Posterior vena cava (tissue), 2 donors: Measurements from ENCODE around the gene DCUN1D3. TPM values are rescaled to one million over a fixed set of nuclear protein-coding genes. Genes with fewer than 3 reads are reported as not detected.
"Not testable (repeated sequence)": the region's sequence is repeated elsewhere in the genome, so short reads cannot be mapped to it uniquely, and the experiment has no call there.

Experiments used
- DNase-seq: peaks from one replicate; pipeline ENCODE4 v3.0.0-alpha.2; 2020; ENCODE audit warnings: low spot score
- intact Hi-C, 2 donors: fragments of 100-400 bp; cut with DNase I; formaldehyde crosslinking; loops; one replicate each; pipeline versions ENCODE4 v1.14.1 to v1.14.2; 2022 to 2023
- total RNA-seq, 2 donors: library from RNA; stranded (reverse); fragmentation: NEBNext Ultra II Directional; extraction: Animal tissue kit (Norgen Biotek cat#: 25700); gene quantifications; one replicate each; pipeline ENCODE4 v1.2.1, GENCODE V29; 2021
- donor health status: DM: yes; HTN: yes; CAD: no.
- donor health status: DM: yes; HTN: yes; CAD: no.

Gene DCUN1D3
- total RNA-seq, 2 donors from 2014 or later = 27.7 to 30.6 TPM

DNA sequence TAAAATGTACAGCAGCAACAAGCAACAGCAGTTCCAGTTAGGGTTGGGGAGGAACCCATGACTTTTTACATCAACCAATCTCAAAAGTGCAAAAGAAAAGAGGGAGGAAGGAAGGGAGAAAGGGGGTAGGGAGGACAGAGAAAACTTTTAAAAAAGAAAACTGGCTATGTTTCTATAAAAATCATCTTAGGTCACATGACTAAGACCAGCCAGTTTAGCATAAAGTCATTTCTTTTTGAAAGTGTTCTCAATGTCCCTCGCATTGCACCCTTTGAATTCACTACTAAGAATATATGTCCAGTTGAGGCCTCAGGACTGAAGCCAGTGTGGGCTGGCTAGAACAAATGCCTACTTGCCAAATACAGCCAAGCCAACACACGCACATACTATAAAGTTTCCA lies 28.9 kb downstream of the DCUN1D3 start:
- no peak for DNase-seq
- intact Hi-C loops = no loop called here

DNA sequence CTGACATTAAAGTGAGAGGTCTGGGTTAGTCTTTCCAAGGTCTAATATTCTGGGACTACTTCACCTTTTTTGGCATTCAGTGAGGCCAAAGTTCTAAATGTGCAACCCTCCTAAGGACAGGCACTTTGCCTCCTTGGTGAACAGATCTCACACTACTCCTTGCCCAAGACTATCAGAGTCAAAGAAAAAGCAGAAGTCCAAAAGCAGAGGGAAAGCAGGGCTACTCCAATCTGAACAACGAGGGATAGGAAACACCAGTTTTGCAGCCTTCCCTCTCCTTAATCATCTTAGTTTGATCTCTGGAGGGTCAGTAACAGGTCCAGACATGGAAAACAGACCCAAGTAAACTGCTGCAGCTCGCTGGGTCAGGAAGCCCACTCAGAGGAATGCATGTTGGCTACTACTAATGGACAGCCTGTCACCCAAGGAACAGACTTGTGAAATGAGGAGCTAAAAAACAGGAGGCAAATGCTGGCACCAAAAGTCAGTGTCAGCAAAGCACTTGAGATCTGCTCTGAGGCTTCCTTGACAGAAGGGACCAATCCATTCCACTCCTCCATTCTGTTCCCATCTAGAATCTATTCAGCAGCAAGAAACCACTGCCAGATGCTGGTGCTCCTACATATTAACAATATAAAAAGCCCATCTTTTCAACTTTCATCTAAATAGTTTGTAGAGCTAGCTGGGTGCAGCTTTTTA lies 29.9 kb downstream of the DCUN1D3 start:
- DNase-seq = no peak
- intact Hi-C loops = no loop called here

DNA sequence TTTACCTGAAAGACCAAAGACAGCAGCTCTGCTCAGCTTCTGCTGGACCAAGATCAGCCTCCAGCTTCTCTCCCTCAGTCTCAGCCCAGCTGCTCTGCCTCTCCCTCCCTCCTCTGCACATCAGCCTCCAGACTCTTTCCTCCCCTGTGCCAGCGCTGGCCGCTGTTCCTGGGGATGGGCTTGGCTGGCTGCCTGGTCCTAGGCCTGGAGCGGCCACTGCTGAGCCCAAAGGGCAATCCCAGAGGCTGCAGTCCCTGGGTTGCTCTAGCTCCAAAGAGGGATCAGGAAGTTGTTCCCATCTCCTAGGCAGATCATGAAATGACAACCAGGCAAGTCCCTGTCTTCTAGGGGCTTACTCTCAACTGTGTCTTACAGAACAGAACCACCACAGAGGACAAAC lies 31.3 kb downstream of the DCUN1D3 start:
- DNase-seq = peak; percentile 94
- intact Hi-C loops = loop anchor here in 1 of 2 donors (5.0 kb wide), 1 partner anchor 38 kb away; no protein-coding TSS in a partner anchor

DNA sequence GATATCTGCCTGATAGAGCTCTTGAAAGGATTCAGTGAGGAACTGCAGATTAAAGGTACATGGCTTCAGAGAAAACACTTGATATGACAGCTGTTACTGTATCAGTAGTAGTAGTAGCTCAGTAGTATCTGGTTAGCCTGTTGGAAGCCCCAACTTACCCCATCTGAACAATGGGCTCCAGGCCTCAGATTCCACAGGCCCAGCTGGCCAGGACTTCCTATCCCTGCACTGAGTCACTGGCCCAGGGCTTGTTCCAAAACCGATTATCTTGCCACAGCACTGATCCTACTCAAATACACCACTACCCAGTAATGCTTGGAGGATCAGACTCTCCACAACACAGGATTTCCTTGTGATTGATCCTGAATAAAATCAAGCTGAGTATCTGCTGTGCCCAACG lies 32.6 kb downstream of the DCUN1D3 start:
- DNase-seq = no peak
- intact Hi-C loops = loop anchor here in 1 of 2 donors (5.0 kb wide), 1 partner anchor 40 kb away; no protein-coding TSS in a partner anchor

DNA sequence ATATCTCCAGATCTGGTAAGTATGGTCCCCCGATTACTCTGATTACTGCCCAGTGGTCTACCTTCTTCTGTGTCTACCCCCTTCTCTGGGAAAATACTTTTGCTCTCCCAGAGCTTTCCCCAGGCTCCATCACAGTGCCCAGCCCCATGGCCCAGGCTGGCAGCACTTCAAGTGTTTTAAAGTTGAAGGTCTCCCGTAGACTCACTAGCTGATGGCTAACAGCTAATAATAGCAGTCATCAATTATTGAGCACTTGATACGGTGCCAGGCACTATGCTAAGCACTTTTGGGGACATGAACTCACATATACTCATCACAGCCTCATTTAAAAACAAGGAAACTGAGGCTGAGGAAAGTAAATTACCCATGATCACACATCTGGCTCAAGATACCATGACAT lies 33.4 kb downstream of the DCUN1D3 start:
- intact Hi-C loops = loop anchor here in 1 of 2 donors (5.0 kb wide), 1 partner anchor 40 kb away; no protein-coding TSS in a partner anchor
- no peak for DNase-seq

DNA sequence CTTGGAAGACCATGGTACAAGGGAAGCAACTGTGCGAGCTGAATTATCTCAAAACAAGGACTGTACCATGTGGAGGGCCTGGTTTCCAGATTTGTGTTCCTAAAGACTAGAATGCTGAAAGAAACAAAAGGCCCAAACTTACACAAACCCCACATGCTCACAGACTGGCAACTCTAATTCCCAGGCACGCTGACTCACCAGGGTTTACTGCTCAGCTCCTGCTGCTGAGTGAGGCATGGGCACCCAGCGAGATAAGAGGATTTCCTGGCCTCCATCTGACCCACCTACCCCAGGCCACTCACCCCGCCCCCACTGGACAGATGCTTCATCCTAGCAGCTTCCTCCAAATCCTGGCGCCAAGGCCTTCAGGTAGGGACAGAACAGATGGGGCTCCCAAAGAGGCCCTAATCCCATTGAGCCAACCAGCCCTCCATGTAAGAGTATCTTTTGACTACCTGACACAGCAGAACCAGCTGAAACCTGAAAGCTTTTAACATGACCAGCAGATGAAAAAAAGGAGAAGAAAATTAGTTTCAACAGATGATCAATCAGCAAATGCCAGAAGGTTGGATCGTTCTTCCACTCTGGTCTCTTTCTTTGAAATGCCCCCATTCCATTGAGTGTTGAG lies 33.9 kb downstream of the DCUN1D3 start:
- peak; percentile 86 for DNase-seq
- intact Hi-C loops = loop anchor here in 1 of 2 donors (5.0 kb wide), 1 partner anchor 41 kb away; no protein-coding TSS in a partner anchor

DNA sequence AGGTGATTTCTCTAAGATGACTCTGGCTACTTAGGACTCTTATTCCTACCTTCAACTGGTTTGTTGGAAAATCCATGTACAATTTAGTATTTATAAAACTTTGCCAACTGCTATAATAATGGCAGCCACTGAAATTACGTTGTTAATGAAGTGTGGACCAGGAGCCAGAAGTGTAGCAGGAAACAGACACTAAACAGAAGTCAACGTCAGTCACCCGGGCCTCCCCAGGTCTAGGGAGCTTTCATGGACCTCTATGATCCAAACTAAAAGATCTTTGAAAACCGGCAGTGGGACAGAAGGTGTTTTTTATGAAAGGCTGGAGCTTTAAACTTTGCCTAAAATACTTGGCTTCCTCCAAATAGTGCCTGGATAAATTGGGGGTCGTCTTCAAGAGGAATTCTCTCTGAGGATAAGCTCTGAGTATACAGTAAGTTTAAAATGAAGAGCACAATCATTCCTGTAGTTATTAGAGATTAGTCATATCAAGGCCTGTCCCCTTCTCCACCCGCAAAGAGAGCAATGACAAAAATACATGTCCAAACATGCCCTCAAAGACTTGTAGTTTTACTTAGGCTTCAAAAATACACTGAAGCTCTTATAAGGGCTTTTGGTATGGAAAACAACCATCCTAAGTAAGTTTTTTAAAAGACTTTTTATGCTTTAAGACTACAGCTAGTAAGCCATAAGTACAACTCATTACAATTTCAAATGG lies 34.6 kb downstream of the DCUN1D3 start:
- DNase-seq = no peak
- intact Hi-C loops = loop anchor here in 1 of 2 donors (5.0 kb wide), 1 partner anchor 42 kb away; no protein-coding TSS in a partner anchor

DNA sequence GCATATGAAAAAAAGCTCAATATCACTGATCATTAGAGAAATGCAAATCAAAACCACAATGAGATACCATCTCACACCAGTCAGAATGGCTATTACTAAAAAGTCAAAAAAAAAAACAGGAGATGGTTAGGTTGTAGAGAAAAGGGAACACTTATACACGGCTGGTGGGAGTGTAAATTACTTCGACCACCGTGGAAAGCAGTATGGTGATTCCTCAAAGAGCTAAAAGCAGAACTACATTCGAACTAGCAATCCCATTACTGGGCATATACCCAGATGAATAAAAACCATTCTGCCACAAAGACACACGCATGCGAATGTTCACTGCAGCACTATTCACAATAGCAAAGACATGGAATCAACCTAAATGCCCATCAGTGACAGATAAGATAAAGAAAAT lies 35.8 kb downstream of the DCUN1D3 start:
- not testable (repeated sequence) for DNase-seq

DNA sequence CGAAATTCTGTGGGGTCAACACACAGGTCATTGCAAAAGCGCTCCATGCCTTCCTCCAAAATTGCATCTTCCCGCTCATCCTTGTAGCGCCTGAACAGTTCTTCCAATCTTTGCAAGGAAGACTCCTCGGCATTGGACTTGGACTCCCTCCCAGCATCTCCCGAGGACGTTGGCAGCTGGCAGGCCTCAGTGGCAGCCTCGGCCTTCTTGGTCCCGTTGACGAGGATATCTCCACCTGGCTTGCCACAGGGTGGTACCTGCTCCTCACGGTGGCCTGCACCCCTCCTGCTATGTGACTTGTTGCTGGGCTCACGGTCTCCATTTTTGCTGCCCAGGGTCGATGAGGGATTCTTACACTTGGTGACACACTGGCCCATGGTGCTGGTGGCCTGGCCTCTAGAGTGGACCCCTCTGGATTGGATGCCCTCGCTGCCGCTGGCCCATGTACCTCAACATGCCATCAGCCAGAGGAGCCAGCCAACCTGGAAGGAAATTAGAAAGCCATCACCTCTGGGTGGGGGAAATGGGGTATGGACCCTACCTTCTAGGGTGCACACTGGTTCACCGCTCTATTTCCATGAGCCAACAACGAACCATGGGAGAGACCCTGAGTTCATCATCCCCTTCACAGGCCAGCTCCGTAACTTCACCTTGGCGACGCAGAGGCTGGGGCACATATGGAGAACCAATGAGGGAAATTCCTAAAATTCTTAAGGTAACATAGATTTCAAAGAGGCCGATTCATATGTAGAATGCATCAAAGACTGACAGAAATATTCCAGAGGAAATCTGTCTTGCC lies 37.8 kb downstream of the DCUN1D3 start:
- DNase-seq = no peak

More for the DNA sequence above, 35.8 kb downstream of the DCUN1D3 start:
- intact Hi-C loops = not testable (repeated sequence)

DNA sequence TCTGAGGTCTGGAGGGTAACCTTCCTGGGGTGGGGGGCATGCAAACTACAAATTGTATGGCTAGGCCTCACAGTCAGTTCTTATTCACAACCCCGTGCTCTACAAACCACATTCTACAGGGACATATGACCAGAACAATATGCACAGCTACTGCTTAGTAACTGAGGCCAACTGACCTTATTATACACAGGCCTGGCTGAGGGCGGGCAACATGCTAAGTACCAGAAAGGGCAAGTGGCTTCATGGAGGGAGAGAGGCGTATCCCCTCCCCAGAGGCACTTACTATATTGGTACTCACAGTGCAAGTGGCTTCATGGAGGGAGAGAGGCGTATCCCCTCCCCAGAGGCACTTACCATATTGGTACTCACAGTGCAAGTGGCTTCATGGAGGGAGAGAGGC lies 39.2 kb downstream of the DCUN1D3 start:
- DNase-seq, intact Hi-C loops: not testable (repeated sequence)

More for the DNA sequence above, 37.8 kb downstream of the DCUN1D3 start:
- intact Hi-C loops = no loop called here

DNA sequence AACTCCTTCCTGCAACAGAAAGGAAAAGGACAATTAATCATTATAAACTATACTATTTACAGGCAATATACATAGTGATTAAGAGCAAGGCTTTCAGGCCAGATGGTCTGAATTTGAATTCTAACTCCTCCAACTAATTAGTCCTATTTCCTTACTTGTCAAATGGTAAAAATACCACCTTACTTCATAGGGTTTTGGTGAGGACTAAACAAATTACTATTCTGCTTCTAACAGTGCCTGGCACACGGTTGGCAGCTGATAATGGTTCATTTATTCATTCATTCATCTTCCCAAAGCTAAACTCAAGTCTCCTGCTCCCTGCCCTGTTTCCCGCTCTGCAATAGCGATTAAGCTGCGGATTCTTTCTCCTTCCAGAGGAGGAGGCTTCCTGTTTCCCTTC lies 39.8 kb downstream of the DCUN1D3 start:
- DNase-seq = no peak
- intact Hi-C loops = no loop called here

DNA sequence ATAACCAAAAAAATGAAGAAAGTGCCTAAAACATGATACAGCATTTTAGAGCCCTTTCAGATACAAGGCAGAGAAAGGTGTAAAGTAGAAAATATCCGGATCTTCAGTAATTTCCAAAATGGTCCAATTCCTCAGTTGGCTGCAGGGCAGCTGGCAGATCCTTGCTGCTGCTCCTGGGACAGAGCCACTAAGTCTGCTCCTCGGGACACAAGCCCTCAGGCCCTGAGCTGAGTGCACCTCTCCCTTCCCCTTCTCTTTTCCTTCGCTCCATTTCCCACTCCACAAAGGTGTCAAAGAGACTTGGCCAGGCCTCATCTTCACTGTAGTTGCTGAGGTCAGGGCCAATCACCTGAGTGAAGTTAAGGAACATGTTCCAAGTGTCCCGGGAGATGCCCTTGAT lies 40.5 kb downstream of the DCUN1D3 start:
- intact Hi-C loops = loop anchor here in 1 of 2 donors (10.0 kb wide), 1 partner anchor 55 kb away; no protein-coding TSS in a partner anchor
- no peak for DNase-seq

DNA sequence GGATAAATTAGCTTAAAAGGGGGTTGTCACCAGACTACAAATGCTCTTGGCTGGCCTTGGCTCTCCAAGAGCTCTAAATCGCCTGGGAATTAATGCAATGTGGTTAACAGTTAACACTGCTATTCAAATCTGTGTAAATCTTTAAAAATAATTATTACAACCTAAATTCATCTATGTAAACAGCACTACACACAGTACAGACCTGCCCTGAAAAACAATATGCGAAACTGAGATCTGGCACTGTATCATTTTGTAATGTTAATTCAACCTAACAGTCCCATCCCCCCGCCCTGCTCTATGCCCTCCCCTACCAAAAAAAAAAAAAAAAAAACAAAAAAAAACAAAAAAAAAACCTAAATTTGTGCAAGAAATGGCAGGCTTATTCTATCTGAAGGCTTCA lies 40.9 kb downstream of the DCUN1D3 start:
- intact Hi-C loops = loop anchor here in 1 of 2 donors (10.0 kb wide), 1 partner anchor 56 kb away; no protein-coding TSS in a partner anchor
- DNase-seq = no peak

DNA sequence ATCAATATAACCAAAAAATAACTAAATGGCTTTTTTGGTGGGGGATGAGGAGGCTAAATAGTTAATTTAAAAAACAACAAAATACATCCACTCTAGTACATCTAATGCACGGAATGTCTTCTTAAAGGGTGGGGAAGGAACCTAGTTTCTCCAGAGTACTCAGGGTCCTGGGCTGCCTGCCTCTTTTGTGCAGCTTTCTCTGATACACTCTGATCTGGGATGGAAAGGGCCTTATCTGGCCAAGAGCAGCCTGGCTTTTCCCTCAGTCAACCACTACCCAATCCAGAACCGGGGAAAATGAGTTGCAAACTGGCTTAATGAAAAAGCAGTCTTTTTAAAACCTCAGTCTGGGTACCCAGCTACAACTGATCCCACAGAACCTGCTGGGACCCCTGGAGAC lies 42.9 kb downstream of the DCUN1D3 start:
- intact Hi-C loops = loop anchor here in 1 of 2 donors (10.0 kb wide), 1 partner anchor 58 kb away; no protein-coding TSS in a partner anchor
- DNase-seq = no peak

DNA sequence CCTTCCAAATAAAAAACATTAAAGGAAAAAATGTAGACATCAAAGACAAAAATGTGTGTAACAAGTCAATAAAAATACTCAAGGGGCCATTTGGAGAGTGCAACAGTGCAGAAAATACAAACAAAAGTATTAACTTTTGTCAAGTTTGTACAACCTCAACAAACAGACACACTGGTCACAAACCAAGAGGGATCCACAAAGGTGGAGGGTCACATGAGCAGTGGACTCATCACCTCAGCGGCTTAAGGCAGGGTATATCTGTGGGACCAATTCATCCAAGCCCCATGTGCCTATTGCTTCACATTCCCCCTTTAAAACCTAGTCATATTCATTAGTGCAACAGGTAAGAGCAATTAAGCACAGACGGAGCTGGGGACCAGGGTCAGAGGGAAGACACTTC lies 45.2 kb downstream of the DCUN1D3 start:
- intact Hi-C loops = loop anchor here (5.0 to 10.0 kb wide), 2 partner anchors 57 to 60 kb away; no protein-coding TSS in a partner anchor

DNA sequence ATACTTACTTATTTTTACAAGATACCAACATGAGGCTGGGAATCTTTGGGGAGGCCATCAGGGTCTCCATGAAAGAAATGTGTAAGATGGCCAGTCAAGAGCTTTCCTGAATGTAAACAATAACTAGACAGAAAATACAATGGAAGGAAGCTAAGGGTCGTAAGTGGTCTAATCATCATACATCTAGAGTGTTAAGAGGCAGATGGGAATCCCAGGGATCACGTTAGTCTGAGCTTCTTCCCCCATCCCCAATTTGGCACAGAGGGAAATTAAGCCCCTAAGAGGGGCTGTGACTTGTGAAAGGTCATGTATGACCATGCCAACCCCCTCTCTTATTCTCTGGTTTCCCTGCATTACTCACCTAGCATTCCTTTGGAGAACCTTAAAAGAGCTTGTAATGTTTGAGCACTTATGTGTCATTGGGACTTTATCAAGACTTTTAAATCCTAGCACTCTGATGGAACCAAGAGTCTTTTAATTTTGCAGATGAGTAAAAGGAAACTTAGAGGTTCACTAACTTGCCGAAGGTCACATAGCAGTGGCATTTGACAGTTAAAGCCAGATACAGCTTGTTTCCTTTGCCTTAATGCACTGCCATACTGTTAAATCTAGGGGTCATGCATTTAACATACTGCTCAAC lies 46.1 kb downstream of the DCUN1D3 start:
- intact Hi-C loops = loop anchor here (5.0 to 10.0 kb wide), 2 partner anchors 58 to 61 kb away; no protein-coding TSS in a partner anchor
- DNase-seq = no peak

More for the DNA sequence above, 45.2 kb downstream of the DCUN1D3 start:
- no peak for DNase-seq

DNA sequence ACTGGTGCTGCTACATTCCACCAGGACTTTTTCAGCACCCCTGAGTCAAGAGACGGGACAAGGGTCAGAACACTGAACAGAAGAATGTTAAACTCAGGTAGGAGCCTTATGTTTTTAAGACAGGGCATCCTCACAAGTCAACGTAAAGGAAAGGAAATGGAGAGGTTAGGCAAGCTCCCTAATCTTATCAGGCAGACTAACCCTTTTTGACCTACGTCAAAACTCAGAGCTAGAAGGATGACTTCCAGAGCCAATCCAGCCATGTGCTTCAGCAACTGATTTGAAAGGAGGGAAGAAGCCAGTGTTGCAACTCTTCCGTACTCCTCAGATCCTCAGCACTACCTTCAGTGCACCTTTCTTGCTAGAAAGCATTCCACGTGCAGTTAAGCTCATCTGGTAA lies 47.0 kb downstream of the DCUN1D3 start:
- intact Hi-C loops = loop anchor here (5.0 to 10.0 kb wide), 2 partner anchors 59 to 62 kb away; no protein-coding TSS in a partner anchor
- no peak for DNase-seq

DNA sequence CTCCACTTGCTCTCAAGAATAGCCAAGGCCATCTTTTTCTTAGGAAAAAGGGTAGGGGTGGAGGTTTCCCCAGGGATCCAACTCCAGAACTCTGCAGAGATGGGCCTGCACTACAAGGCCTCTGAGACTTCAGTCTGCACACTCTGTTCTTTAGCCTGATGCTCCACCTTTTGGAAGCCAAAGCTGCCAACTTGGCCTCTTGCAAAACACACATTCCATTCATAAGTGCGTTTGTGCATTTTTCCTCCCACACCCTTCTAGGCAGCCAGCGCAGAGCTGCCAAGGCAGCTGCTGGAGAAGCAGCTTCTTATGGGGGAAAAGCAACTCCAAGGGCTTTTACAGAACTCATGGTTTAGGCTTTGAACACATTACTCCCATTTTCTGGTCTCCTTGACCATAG lies 48.6 kb downstream of the DCUN1D3 start:
- intact Hi-C loops = loop anchor here (5.0 to 10.0 kb wide), 2 partner anchors 61 to 63 kb away; no protein-coding TSS in a partner anchor
- DNase-seq = peak; percentile 92
